Measurements from ENCODE around the gene CFAP58.

DNA sequence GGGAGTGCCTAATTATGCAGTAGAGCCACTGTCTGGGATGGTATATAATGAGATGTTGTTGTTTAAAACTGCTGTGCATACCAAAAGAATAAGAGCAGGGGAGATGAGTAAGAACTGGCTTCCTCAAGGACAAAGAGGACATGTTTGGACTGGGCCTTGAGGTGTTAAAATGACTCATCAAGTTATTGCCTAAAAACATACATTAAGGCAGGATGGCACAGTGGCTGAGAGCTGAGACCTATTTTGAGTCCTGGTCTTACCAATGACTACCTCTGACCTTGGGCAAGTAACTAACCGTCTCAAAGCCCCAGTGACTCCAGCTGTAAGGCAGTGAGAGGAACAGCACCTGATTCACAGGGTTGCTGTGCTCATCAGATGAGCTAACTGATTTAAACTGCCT, 71.1 kb downstream of the CFAP58 start:
- TF ChIP-seq, protein P1, sequence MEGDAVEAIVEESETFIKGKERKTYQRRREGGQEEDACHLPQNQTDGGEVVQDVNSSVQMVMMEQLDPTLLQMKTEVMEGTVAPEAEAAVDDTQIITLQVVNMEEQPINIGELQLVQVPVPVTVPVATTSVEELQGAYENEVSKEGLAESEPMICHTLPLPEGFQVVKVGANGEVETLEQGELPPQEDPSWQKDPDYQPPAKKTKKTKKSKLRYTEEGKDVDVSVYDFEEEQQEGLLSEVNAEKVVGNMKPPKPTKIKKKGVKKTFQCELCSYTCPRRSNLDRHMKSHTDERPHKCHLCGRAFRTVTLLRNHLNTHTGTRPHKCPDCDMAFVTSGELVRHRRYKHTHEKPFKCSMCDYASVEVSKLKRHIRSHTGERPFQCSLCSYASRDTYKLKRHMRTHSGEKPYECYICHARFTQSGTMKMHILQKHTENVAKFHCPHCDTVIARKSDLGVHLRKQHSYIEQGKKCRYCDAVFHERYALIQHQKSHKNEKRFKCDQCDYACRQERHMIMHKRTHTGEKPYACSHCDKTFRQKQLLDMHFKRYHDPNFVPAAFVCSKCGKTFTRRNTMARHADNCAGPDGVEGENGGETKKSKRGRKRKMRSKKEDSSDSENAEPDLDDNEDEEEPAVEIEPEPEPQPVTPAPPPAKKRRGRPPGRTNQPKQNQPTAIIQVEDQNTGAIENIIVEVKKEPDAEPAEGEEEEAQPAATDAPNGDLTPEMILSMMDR (IDR thresholded peaks at IDR 0.05) = no peak
- TF ChIP-seq POLR2AphosphoS5 (IDR thresholded peaks at IDR 0.05) = no peak
- no peak for TF ChIP-seq POLR2A (IDR thresholded peaks at IDR 0.05; ENCODE audit: low read depth)
